AG09319 (cell line): ENCODE measurements around the gene TCEAL7.
"Not testable (repeated sequence)": the region's sequence is repeated elsewhere in the genome, so short reads cannot be mapped to it uniquely, and the experiment has no call there.

Experiments
- DNase-seq: peaks from one replicate; pipeline ENCODE4 v3.0.0-alpha.2; 2010; ENCODE audit warnings: low read depth; ENCODE audit errors: extremely low read depth
- CTCF ChIP-seq: IDR thresholded peaks from 2 replicates; pipeline ENCODE4 v1.5.1; 2011; ENCODE audit warnings: low read depth, mild to moderate bottlenecking, inconsistent platforms, low read length, moderate library complexity

TCEAL7 gene

GRCh38 chrX:103357871-103358270, 27.8 kb downstream of the TCEAL7 start:
- TF ChIP-seq CTCF, result no peak
- no peak for DNase-seq

- DNase-seq, result not testable (repeated sequence)
These were observed 29.6 kb downstream of the TCEAL7 start for GRCh38 chrX:103359605-103360004.

GRCh38 chrX:103360092-103360491, 30.1 kb downstream of the TCEAL7 start:
- no peak for TF ChIP-seq CTCF
- no peak for DNase-seq

DNA sequence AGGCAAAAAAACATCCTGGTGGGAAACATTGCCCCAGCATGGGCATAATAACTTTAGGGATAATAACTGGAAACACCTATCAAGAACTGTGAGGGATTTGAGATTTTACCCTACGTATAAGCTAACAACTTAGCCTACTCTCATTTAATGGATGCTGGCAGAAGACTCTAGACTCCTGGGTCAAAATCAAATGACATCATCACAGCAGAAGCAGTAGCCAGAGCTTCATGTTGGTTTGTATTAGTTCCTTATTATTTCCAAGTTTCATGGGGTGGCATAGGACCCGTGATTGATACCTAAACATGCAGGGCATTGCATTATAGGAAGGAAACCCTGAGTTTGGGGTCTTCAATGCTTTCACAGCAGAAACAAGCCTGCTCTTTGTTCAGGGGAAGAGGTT, 30.9 kb downstream of the TCEAL7 start:
- DNase-seq, result no peak
- no peak for TF ChIP-seq CTCF

DNA sequence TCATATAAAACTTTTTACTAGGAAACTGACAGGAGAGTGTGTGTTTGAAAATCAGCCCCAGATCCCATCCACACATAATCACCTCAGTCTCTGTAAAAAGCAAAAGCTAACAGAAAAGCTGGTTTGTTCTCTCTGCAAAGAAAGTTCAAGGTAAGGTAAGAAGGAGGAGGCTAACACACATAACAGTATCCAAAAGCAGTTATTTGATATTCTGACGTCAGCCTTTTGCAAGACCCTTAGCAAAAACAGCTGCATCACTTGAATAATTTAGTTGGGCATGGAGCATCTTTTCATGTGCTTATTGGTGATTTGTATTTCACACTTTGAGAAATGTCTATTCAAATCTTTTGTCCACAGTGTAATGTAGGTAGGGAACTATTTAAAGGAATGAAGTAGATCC, 31.8 kb downstream of the TCEAL7 start:
- no peak for TF ChIP-seq CTCF

GRCh38 chrX:103362474-103362873, 32.4 kb downstream of the TCEAL7 start:
- no peak for TF ChIP-seq CTCF
- DNase-seq, result no peak

More for the DNA sequence above, 31.8 kb downstream of the TCEAL7 start:
- no peak for DNase-seq

GRCh38 chrX:103363046-103363445, 33.0 kb downstream of the TCEAL7 start:
- TF ChIP-seq CTCF, result no peak
- DNase-seq, result no peak

DNA sequence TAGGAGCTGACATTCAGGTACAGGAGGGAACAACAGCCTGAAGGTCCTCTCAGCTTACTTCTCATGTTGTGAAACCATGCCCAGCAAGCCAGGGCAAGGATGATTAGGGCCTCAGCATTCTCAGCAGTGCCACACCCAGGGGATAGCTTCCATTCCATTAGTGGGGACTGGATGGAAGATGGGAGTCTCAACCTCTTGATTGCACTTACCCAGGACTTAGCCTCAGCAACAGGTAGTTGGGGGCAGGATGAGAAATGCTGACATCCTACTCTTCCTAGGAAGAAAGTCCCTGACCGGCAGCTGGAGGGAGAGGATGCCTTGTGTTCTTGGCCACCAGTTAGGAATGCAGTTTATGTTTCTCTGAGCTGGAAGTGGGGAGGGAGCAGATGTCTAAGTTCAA, 37.5 kb downstream of the TCEAL7 start:
- no peak for DNase-seq
- no peak for TF ChIP-seq CTCF
